ENCODE data around the gene MAP3K4. TPM values are rescaled to one million over a fixed set of nuclear protein-coding genes. Genes with fewer than 3 reads are reported as not detected.

The MAP3K4 gene
- total RNA-seq, 1 donor = 31.5 TPM

DNA sequence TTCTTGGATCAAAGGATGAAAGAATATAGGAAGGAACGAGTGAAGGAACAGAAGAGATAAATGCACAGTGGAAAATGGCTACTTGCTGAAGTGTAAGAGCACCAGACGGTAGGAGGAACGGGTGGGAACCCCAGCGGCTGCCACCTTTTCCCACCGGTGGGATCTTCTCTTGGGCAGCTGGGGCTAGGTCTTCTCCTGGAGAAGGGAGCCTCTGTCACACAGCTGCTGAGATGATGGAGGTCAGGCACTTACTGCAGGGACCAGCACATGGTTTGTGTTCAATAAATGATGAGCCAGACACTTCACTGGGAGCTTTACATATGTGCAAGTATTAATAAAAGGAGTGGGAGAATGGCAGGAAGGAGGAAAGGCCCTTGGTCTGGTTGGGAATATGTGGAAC is 158.6 kb downstream of the MAP3K4 start:
- TF ChIP-seq, protein P1, sequence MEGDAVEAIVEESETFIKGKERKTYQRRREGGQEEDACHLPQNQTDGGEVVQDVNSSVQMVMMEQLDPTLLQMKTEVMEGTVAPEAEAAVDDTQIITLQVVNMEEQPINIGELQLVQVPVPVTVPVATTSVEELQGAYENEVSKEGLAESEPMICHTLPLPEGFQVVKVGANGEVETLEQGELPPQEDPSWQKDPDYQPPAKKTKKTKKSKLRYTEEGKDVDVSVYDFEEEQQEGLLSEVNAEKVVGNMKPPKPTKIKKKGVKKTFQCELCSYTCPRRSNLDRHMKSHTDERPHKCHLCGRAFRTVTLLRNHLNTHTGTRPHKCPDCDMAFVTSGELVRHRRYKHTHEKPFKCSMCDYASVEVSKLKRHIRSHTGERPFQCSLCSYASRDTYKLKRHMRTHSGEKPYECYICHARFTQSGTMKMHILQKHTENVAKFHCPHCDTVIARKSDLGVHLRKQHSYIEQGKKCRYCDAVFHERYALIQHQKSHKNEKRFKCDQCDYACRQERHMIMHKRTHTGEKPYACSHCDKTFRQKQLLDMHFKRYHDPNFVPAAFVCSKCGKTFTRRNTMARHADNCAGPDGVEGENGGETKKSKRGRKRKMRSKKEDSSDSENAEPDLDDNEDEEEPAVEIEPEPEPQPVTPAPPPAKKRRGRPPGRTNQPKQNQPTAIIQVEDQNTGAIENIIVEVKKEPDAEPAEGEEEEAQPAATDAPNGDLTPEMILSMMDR (IDR thresholded peaks at IDR 0.05; ENCODE audit: insufficient read depth, low read depth, low read length) = no peak
- DNase-seq (ENCODE audit: low read depth) = no peak
- H3K4me3 ChIP-seq (ENCODE audit: low read depth, low read length) = no peak overlapping the region

DNA sequence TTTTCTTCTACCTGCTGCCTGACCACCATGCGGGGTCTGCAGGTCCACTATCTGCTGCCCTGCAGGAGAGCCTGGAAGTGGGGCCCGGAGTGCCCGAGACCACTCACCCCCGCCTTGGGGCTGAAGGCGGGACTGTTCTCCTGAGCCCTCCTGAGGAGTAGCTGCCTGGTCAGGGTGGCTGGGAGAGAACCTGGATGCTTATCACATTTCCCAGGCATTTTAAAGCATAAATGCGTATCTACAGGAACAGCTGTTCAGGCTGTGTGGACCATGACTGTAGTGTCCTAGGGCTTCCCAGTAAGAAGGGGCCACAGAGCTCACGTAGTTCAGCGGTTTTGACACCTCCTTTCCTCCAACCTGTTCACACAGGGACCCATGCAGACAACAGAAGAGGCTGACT is 159.0 kb downstream of the MAP3K4 start:
- no peak for DNase-seq (ENCODE audit: low read depth)
- TF ChIP-seq, protein P1 (IDR thresholded peaks at IDR 0.05; ENCODE audit: insufficient read depth, low read depth, low read length) = no peak

DNA sequence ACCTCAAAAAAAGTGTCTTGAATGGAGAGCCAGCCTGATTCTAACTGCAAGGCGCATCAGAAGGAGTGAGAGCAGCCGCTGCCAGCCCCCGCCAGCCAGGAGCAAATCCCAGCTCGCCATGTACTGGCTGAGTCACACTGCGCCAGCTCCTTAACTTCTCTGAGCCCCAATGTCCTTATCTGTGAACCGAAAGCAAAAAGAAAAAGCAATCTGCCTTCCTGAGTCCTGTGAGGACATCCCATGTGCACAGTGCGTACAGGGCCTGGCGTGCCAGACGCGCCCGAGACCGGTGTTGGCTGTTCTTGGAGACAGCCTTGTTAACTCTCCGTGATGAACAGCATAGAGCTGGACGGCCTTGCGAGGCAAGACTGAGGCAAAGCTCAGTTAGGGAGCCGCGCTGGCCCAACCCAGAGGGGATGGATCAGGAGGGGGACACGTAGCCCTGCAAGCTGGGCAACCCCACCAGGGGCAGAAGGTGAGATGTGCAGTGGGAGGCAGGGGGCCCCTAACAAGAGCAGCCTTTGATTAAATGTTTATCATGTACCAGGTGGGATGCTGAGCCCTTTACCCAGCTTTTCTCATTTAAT is 159.6 kb downstream of the MAP3K4 start:
- no peak for DNase-seq (ENCODE audit: low read depth)
- H3K4me3 ChIP-seq (ENCODE audit: low read depth, low read length) = no peak overlapping the region
- TF ChIP-seq, protein P1 (IDR thresholded peaks at IDR 0.05; ENCODE audit: insufficient read depth, low read depth, low read length) = no peak

More for the DNA sequence above, 159.0 kb downstream of the MAP3K4 start:
- H3K4me3 ChIP-seq (ENCODE audit: low read depth, low read length) = no peak overlapping the region

DNA sequence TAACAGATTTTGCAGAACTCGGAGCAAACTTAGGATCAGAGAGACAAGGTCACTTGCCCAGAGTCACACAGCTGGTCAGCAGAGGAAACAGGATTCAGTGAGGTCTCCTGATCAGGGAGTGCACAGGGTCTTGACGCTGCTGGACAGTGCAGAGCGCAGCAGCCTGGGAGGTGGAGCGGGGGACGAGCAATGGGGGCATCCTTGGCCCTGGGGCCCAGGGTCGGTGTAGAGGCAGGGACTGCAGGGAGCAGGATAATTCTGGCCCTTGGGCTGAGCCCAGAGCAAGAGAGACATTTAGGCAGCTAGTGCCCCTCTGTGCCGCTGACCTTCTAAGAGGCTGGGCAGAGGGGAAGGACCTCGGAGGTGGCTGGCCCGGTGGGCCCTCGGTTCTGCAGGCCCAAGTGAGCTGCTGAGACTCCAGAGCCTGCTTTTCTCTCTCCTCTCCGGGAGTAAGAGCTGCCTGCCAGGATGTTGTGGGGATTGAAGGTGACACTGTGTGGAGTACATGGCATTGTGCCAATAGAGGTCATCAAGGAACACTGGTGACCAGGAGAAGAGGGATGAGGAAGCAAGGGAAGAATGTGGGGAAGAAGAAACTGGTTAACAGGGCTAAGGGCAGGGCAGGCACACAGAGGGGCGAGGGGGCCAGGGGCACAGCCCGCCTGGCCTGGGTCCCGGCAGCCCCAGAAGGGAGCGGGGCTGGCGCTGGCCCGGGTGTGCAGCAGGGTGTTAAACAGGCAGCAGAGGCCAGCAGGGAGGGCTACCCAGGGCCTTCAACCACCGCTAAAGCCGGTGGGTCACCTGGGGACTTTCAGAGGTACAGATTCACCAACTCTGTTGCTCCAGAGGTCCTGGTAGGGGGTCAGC is 160.3 kb downstream of the MAP3K4 start:
- TF ChIP-seq, protein P1 (IDR thresholded peaks at IDR 0.05; ENCODE audit: insufficient read depth, low read depth, low read length) = no peak
- no peak overlapping the region for H3K4me3 ChIP-seq (ENCODE audit: low read depth, low read length)
- DNase-seq (ENCODE audit: low read depth) = no peak

DNA sequence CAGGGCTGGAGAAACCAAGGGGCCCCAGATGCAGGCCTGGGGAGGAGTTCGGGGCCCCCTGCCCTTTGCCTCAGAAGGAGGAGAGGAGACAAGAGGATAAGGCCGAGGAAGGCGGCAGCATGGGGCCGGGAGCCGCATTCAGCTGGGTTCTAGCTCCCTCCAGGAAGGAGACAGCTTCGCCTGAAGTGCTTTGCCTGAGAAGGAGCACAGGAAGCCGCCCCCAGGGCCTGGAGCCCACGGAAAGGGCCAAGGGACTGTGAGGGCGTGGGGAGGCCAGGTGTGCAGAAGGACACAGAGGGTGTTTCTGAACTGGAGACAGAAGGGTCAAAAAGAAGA is 160.9 kb downstream of the MAP3K4 start:
- no peak overlapping the region for H3K4me3 ChIP-seq (ENCODE audit: low read depth, low read length)
- TF ChIP-seq, protein P1 (IDR thresholded peaks at IDR 0.05; ENCODE audit: insufficient read depth, low read depth, low read length) = no peak
- no peak for DNase-seq (ENCODE audit: low read depth)

DNA sequence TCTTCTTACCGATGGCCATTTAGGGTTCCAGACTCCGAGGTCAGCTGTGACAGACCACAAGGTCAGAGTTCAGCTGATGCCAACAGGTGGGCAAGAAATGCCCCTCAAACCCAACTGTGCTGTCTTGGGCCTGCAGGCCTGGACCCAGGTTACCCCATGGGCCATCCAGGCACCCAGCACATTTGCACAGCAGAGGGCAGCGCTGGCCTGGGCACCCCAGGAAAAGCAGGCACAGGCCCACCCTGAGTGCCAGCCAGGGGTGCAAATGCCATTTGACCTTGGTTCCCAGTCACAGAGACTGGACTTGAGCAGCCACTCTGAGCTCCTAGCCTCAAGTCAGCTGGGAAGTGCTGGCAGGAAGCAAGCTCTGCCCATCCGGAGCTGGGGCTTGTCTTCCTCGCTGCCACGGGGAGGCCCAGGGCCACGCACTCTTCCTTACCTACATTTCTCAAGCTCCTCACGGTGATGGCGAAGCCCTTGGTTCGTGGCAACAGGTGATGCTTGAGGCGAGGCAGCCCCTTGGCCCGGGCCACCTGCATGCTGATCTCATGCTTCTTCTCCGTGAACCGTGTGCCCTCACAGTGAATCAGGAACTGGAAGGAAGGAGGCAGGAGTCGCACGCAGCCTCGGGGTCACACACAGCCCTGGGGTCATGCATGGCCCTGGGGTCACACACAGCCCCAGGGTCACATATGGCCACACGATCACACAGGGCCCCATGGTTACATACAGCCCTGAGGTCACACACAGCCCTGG is 161.5 kb downstream of the MAP3K4 start:
- no peak overlapping the region for H3K4me3 ChIP-seq (ENCODE audit: low read depth, low read length)
- DNase-seq (ENCODE audit: low read depth) = no peak
- TF ChIP-seq, protein P1 (IDR thresholded peaks at IDR 0.05; ENCODE audit: insufficient read depth, low read depth, low read length) = peak; percentile 65

Measured in fibroblast of villous mesenchyme (primary cell).